Measurements from ENCODE around the gene COL23A1.

- no peak for TF ChIP-seq EZH2phosphoT487 (IDR thresholded peaks at IDR 0.05; ENCODE audit: low read length)
- TF ChIP-seq CTCF (IDR thresholded peaks at IDR 0.05; ENCODE audit: low read length): no peak
- no peak for TF ChIP-seq EZH2 (optimal IDR thresholded peaks at IDR 0.05; ENCODE audit: low read depth, low read length)
Measured at GRCh38 chr5:178553517-178553916, 36.7 kb downstream of the COL23A1 start.

Measured in MM.1S (cell line).